Lung microvascular endothelial cell (primary cell): ENCODE results near the gene ALS2. TPM values are rescaled to one million over a fixed set of nuclear protein-coding genes. Genes with fewer than 3 reads are reported as not detected.
"Not testable (repeated sequence)": the region's sequence is repeated elsewhere in the genome, so short reads cannot be mapped to it uniquely, and the experiment has no call there.

Source experiments
- DNase-seq, 2 donors: peaks; one replicate each; pipeline versions ENCODE4 v3.0.0 to v3.0.0-alpha.2; 2010; ENCODE audit warnings: low read depth in 2 of 2
- total RNA-seq: library from RNA; depleted of rRNA; stranded (reverse); fragments of >200 nt; gene quantifications from 2 replicates; pipeline ENCODE4 v1.2.1, GENCODE V29; 2014

Gene ALS2
- 18.3 and 18.7 TPM in 2 replicates for total RNA-seq

DNA sequence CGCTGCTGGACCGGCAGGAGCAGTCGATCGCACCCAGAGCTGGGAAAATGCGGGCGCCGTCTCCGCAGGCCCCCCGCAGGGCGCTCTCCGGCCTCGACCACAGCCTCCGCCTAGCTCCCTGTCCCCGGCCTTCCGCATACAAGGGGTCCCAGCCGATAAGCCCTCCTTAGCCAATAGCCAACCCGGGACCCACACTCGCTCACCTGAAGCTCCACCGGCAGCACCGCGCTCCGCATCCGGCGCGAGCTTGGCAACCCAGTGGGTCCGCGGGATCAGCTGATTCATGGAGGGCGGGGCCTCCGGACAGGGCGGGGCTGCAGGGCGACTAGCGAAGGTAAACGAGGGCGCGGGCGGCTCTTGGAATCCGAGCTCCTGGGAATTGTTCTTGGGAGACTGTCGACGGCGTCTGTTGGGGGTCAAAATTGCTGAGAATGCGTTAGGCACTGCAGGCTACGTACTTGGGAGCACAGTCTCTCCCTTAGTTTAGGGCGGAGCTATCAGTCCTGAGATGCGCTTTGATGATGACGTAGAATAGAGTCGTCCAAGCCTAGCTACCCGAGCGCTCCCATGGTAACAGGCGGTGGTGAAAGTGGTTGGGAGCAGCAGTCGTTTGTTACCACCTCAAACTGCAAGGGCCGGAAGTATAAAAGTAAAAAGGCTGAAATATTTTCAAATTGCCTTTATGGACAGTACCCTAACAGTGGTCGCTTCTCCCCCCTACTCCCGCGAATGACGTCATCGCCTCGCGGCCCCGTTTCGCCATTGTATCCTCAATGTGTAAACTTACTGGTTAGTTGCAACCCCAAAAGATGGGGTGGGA, at the start of gene ALS2:
TSS of gene ALS2 (minus strand) at position 260 of the 820 bp plus-strand sequence. CDS start 12,048 bp downstream, outside the sequence.
- peak; percentile 95 to 99 for DNase-seq

DNA sequence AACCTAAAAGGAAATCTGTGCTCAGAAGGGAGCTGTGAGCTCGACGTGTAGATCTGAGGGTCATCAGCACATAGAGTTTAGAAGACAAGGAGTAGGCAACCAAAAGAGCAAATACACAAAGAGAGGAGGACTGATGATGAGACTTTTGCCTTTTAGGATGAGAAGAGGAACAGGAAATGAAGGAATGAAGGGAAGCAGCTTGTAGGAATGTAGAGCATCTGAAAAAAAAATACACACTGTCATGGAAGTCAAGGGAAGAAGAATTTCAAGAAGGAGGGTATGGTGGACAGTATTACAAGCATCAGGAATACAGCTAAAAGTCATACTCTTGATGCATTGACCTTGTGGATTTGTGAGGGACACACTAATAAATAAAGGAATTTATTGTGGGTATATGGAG, 47.5 kb upstream of the ALS2 start:
- no peak for DNase-seq

DNA sequence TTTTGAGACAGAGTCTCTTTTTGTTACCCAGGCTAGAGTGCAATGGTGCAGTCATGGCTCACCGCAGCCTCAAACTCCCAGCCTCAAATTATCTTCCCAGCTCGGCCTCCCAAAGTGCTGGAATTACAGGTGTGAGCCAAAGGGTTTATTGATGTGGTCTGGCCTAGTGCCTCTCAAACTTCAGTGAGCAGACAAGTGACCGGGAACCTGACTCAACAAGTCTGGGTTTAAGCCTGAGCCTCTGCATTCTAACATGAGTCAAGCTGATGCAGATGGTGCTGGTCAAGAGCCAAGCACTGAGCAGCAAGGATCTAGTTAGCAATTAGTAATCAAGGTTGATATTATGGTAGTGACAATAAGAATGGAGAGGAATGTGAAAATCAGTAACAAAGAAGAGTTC, 46.9 kb upstream of the ALS2 start:
- no peak for DNase-seq

- DNase-seq = no peak
These were observed 43.5 kb upstream of the ALS2 start for GRCh38 chr2:201824212-201824611.

DNA sequence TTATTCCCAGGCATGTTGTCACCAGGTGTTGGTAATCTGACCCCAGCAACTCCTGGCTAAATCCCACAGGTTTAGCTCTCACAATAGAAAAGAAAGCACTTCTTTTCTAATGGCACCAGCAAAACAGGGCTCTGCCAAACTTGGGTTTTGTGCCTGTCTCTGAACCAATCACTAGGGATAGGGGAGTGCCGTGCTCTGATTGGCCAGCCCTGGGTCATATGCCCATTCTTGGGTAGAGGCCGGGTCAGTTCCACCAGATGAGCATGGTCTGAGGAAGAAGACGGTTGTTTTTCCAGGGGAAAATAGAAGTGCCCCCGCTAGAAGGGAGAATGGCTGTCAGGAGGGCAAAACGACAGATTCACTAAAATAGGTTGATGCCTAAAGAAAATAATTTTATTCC, 40.3 kb upstream of the ALS2 start:
- DNase-seq = no peak

- DNase-seq = no peak
These were observed 39.8 kb upstream of the ALS2 start for GRCh38 chr2:201820383-201821007.

DNA sequence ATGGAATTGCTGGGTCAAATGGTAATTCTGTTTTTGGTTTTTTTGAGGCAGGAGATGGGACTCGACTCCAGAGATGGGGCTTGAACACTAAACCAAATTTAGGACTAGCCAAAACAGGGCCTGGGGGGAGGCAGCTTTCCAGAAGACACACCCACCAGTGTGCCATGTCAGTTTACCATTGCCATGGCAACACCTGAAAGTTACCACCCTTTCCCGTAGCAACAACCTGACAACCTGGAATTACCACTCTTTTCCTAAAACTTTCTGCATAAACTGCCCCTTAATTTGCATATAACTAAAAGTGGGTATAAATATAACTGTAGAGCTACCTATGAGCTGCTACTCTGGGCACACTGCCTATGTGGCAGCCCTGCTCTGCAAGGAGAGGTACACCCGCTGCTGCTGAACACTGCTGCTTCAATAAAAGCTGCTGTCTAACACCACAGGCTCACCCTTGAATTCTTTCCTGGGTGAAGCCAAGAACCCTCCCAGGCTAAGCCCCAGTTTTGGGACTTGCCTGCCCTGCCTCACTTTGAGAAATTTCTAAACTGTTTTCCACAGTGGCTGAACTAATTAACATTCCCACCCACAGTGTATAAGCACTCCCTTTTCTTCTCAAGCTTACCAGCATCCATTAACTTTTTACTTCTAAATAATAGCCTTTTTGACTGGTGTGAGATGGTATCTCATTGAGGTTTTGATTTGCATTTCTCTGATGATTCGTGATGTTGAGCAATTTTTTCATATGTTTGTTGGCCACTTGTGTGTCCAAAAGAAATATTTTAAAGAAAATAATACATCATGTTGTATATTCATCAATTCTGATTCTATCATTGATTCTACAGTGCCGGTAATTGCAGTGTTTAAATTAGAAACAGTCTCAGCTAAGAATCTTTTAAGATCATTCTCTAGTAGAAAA, 36.2 kb upstream of the ALS2 start:
- DNase-seq = no peak

DNA sequence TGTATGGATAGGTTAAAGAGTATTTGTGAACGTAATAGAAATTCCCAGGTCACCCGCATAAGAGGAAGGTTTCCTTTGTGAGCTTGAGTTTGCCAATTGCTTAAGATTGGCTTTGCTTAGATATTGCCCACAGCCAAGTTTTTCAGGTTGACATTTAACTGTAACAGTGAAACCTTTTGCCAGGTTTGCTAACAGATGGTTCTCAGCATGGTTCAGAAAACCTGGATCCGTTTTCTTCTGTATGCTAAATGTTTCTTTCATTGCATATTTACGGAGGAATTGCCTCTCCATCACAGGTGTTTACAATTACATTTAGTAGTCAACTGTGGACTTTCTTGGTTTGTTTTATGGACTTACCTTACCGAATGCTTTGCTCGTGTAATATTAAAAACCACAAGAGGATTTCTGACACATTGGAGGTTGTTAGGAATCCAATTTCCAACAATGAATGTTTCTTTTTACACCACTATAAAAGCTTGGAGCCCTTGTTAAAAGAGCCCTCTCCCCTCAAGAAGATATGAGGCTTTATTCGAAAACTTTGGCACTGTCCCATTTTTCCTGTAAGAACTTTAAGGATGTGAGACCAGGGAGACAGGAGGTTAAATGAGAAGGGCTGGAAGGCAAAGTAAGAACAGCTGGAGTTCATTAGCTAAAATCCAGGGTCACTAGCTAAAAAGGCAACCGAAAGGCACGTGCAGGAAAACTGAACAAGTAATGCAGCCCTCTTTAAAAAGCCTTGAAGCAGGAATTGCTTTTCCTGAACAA, 33.4 kb upstream of the ALS2 start:
- DNase-seq = no peak

GRCh38 chr2:201810604-201811003, 29.9 kb upstream of the ALS2 start:
- not testable (repeated sequence) for DNase-seq

GRCh38 chr2:201809633-201810032, 28.9 kb upstream of the ALS2 start:
- no peak for DNase-seq

DNA sequence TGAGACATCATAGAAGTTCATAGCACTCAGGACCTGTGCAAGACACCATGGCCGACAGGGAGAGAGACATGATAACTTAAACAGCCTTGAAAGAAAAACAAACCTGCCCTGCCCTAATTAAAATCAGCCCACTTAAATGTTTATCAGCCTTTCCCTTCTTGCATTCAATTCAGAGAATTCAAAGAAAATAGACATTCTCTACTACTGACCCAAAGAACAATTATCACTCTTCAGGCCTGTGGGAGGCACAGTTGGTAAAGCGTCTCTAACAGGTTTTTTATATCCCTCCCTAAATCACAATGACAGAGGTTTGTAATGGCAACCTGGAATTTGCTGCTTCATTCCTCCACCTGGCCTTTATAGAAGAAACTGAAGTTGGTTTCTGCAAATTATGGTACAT, 27.3 kb upstream of the ALS2 start:
- DNase-seq = no peak

- no peak for DNase-seq
These were observed 26.8 kb upstream of the ALS2 start for GRCh38 chr2:201807452-201807999.

- no peak for DNase-seq
These were observed 25.9 kb upstream of the ALS2 start, which contains the start of gene CDK15 for GRCh38 chr2:201806442-201807170. TSS of gene CDK15 (plus strand) at chr2:201806537. CDS start at chr2:201806665, 128 bp downstream.

- not testable (repeated sequence) for DNase-seq
These were observed 18.2 kb upstream of the ALS2 start for GRCh38 chr2:201798914-201799285.

DNA sequence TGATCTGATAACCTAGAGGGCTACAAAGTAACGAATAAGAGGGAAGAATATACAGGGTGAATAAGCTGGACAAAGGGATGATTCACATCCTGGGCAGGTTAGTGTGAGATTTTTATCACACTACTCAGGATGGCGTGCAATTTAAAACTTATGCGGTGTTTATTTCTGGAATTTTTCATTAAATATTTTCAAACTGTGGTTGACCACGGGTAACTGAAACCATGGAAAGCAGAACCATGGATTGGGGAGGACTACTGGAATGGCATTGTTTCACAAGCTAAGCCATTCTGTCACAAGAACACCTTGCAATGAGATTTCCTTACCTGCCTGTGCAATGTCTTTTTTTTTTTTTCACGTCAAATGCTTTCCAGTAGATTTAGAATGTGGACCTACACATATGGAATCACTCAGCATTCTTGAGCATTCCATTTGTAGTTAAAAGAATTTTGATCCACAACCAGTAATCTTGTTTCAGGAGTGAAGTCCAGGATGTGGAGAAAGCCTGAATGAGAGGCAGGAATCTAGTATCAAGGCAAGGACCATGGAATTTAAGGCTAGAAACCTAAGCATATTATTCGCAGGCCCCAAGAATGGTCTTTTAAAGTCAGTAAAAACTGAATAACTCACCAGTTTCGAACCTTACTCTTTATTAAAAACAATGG, 17.6 kb upstream of the ALS2 start:
- DNase-seq = peak; percentile 20 to 76

DNA sequence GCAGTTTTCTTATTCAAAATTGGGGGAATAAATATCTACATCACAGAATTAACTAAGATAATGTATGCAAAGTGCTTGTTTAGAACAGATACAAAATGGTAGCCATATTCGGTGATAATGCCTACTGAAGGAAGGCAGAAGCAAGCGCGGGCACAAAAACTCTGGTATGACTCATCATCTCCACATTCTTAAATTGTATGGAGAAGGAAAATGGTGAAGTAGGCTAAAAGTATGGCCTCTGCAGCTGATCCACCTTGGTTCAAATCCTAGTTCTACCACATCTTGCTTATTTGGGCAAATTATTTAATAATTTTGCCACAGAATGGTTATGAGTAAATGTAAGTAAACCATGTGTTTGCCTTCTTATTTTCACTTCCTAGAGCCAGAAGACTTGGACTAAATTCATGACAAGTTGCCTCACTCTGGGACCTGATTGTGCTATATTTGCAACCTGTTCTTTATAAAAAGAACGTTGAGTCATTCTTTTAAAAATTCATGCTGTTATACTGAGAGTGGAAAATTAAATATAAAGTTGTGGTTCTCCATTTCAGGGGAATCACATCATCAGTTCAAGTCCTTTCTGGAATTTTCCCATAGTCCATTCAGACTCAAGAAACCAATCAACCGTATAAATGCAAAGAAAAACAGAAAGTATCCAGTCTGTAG, 16.6 kb upstream of the ALS2 start:
- DNase-seq = no peak

DNA sequence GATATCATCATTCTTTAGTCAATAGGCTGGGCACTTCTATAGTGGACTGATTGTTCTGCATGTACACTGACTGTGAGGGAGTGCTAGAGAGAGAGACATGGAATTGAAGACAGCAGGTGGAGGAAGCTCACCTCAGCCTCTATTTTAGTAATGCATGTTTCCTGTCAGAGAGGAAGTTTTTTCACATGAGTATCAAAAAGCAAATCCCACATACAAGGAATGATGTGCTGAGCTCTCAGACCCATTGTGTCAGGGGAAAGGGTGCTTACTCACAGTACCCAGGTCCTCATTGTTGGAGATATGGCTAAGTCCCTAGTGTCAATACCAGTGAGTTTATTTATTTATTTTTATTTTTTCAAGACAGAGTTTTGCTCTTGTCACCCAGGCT, 15.7 kb upstream of the ALS2 start:
- DNase-seq = no peak

GRCh38 chr2:201795607-201796477, 15.1 kb upstream of the ALS2 start:
- peak; percentile 29 to 59 for DNase-seq
